22Rv1 (cell line): ENCODE measurements around the gene REST.

Experiments used
- H3K27ac ChIP-seq: fragments of 450-650 bp; 2 replicates; pipeline ENCODE4 v1.5.1; 2017
- CTCF ChIP-seq: fragments of 450-650 bp; IDR thresholded peaks from 2 replicates; pipeline ENCODE4 v1.5.1; 2017; ENCODE audit warnings: mild to moderate bottlenecking
- ZFX ChIP-seq: fragments of 450-650 bp; IDR thresholded peaks from 2 replicates; pipeline ENCODE4 v1.6.1; 2017; ENCODE audit warnings: antibody characterized with exemption, borderline replicate concordance

The REST gene

GRCh38 chr4:56907489-56908205 is at the start of gene REST:
Gene REST (plus strand): TSS chr4:56907900. CDS start chr4:56910639, 2,739 bp downstream.
- H3K27ac ChIP-seq: peak within 1 kb of the TSS; percentile 94
- TF ChIP-seq ZFX: no peak
- no peak for TF ChIP-seq CTCF

- TF ChIP-seq CTCF (no peak), ZFX (no peak)
- no peak overlapping the region for H3K27ac ChIP-seq
Measured at GRCh38 chr4:56859841-56860240, 47.9 kb upstream of the REST start.

- no peak overlapping the region for H3K27ac ChIP-seq
- no peak for TF ChIP-seq ZFX
- no peak for TF ChIP-seq CTCF
Measured at GRCh38 chr4:56860781-56861180, 46.9 kb upstream of the REST start.

GRCh38 chr4:56861360-56861759 is 46.3 kb upstream of the REST start:
- no peak overlapping the region for H3K27ac ChIP-seq
- TF ChIP-seq CTCF: no peak

GRCh38 chr4:56863441-56864139 is 44.1 kb upstream of the REST start:
- no peak overlapping the region for H3K27ac ChIP-seq
- no peak for TF ChIP-seq ZFX
- TF ChIP-seq CTCF: no peak

- no peak overlapping the region for H3K27ac ChIP-seq
- TF ChIP-seq CTCF (no peak), ZFX (no peak)
Measured at GRCh38 chr4:56870946-56871345, 36.8 kb upstream of the REST start.

GRCh38 chr4:56871371-56871866 is 36.3 kb upstream of the REST start:
- no peak overlapping the region for H3K27ac ChIP-seq
- no peak for TF ChIP-seq CTCF
